KOPT-K1 (cell line): Measurements from ENCODE around the gene ZNF37A.
"Not testable (repeated sequence)": the region's sequence is repeated elsewhere in the genome, so short reads cannot be mapped to it uniquely, and the experiment has no call there.

Experiments used
- H3K27ac ChIP-seq: fragments of 200-600 bp; sonication (generic); 2 replicates; pipeline ENCODE4 v1.5.1; 2016; ENCODE audit warnings: antibody characterized with exemption, mild to moderate bottlenecking, low read depth, low read length; ENCODE audit not compliant: poor library complexity, severe bottlenecking
- H3K36me3 ChIP-seq: fragments of 200-600 bp; sonication (generic); 2 replicates; pipeline ENCODE4 v1.5.1; 2017; ENCODE audit warnings: antibody characterized with exemption, mild to moderate bottlenecking, low read length, moderate library complexity; ENCODE audit not compliant: insufficient read depth
- H3K9me3 ChIP-seq: fragments of 200-600 bp; sonication (generic); 2 replicates; pipeline ENCODE4 v1.5.1; 2017; ENCODE audit warnings: antibody characterized with exemption, low read length, mild to moderate bottlenecking; ENCODE audit not compliant: insufficient read depth, poor library complexity, severe bottlenecking

ZNF37A gene

DNA sequence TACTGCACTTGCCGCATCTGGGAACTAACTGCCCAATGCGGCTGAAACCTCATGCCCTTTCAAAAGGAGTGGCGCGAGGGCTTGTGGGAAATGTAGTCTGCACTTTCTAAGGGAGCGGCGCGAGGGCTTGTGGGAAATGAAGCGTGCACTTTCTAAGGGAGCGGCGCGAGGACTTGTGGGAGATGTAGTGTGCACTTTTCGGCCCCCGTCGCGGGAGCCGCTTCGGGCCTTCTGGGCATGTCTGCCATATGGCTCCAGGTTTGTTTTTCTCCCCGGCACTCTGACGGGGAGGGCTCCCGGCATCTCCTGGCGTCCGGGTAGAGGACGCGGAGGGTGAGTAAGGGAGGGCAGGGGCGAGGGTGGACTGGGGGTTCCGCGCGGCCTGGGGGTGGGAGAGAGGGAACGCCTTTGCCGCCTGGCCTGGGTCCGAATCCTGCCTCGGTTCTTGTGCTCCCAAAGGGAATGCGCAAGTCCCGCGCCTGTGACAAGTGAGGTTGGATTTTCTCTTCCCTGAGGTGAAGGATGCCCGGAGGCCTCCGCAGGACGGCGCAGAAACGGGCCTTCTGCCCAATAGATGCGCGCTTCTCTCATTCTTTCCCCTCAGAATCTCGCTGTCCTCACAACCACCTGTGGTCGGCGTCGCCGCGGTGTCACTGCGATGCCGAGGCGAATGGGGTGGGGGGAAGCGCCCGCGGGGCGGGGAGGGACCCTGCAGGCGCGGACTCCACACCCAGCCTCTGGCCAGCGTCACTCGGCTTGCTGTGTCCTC, at the start of gene ZNF37A:
Gene ZNF37A, plus strand, starts transcription at position 180 of the 769 bp plus-strand sequence. CDS start 2,281 bp downstream, outside the sequence.
- H3K36me3 ChIP-seq = peaks cover 40% of the 10 kb centered on the region
- peak within 1 kb of the TSS; percentile 75 for H3K27ac ChIP-seq
- peaks cover 9% of the 10 kb centered on the region for H3K9me3 ChIP-seq

DNA sequence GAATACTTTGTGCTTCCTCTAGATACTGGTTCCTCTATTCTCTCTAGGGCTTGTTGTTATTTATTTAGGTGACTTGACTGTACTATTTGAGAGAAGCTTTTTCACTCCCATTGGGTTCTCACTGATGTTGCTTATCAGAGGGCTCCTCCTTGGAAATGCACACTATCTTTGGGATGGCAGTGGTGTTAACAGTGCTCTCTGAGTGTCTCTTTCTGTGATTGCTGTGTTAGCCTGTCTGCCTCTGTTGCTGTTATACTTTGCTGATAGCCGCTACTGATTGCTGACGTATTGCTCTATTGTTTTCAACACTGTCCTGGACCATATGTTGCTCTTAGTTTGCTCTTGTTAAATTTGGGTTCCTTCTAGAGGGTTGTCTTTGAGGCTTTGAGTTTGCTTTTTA, 49.0 kb upstream of the ZNF37A start:
- Histone ChIP-seq H3K27ac (no peak overlapping the region), H3K36me3 (peaks cover 89% of the 10 kb centered on the region), H3K9me3 (peaks cover 37% of the 10 kb centered on the region)

DNA sequence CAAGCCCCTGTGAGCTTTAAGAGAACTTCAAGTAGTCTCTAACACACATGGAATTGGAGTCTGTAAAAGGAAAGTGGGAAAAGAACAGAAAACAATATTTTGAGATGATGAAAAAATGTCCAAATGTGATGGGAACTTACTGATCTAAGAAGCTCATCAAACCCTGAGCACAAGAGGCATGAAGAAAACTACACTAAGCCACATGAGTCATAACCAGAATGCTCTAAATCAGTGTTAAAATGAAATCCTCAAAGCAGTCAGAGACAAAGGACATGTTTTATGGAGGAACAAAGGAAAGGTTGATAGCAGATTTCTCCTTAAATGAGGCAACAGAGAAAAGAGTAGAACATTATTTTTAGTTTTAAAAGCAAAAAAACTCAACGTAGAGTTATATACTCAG, 46.5 kb upstream of the ZNF37A start:
- H3K9me3 ChIP-seq = peaks cover 55% of the 10 kb centered on the region
- H3K36me3 ChIP-seq = peaks cover 75% of the 10 kb centered on the region
- no peak overlapping the region for H3K27ac ChIP-seq

DNA sequence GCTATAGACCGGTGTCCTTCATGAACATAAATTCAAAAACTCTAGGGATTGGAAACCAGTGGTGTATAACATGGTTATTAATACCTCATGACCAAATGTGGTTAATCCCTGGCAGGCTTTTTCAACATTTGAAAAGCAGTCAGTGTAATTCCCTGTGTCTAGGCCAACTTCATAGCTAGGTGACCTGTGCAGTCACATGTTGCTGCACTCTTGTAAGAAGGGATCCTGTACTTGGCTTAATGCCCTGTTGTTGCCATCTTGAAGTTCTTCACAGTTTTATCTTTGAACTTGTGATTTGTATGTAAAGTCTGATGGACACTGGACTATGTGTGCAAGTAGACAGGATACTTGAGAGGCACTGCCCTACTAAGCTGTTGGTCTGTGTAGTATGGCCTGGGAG, 43.9 kb upstream of the ZNF37A start:
- Histone ChIP-seq H3K36me3 (peaks cover 76% of the 10 kb centered on the region), H3K9me3 (peaks cover 73% of the 10 kb centered on the region), H3K27ac (no peak overlapping the region)

DNA sequence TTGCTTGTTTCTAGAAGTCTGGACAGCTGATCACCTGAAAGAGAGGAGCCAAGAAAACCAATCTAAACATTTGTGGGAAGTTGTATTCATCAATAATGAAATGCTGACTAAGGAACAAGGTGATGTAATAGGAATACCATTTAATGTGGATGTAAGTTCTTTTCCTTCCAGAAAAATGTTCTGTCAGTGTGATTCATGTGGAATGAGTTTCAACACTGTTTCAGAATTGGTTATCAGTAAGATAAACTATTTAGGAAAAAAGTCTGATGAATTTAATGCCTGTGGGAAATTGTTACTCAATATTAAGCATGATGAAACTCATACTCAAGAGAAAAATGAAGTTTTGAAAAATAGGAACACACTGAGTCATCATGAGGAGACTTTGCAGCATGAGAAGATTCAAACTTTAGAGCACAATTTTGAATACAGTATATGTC, 39.8 kb upstream of the ZNF37A start:
- Histone ChIP-seq H3K36me3 (peaks cover 80% of the 10 kb centered on the region), H3K27ac (no peak overlapping the region), H3K9me3 (peaks cover 76% of the 10 kb centered on the region)

DNA sequence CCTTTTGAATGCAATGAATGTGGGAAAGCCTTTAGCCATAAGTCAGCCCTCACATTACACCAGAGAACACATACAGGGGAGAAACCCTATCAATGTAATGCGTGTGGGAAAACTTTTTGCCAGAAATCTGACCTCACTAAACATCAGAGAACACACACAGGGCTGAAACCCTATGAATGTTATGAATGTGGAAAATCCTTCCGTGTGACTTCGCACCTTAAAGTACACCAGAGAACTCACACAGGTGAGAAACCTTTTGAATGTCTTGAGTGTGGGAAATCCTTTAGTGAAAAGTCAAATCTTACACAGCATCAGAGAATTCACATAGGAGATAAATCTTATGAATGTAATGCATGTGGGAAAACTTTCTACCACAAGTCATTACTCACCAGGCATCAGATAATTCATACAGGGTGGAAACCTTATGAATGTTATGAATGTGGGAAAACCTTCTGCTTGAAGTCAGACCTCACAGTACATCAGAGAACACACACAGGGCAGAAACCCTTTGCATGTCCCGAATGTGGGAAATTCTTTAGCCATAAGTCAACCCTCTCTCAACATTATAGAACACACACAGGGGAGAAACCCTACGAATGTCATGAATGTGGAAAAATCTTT, 38.8 kb upstream of the ZNF37A start:
- H3K27ac ChIP-seq = not testable (repeated sequence)
- Histone ChIP-seq H3K9me3 (peaks cover 69% of the 10 kb centered on the region), H3K36me3 (peaks cover 80% of the 10 kb centered on the region)

DNA sequence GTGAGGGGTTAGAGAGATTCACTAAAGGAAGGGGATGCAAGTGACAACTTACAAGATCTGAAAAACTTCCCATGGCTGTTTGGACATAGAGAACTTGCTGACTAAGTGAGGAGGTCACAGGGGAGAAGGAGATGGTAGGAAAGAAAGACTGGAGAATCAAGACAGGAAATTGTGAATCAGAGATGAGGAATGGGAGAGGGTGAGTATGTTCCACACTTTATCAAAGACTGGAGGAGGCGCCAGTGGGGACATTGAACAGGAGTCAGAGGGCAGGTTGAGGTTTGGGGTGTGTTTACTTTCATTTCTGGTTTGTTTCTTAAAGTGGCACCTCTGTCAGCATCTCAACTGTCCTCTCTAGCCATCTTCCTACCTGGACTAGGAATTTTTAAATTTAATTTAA, 24.5 kb upstream of the ZNF37A start:
- H3K27ac ChIP-seq, H3K9me3 ChIP-seq, H3K36me3 ChIP-seq: not testable (repeated sequence)

DNA sequence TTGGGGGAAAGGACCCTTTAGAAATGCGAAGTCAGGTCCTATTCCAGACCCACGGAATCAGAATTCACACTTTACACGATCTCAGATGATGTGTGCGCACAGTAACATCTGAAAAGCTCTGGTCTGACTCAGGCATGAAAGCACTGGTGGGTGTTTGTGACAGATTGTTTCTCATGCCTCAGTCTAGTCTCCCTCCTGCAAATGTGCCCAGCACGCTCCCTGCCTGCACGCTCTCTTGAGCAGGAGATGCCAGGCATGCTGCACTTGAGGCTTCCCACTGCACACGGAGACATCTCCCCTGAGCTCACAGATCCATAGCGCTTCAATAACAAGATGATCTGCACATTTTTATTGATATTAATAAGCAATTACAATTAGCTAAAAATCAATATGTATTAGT, 23.6 kb upstream of the ZNF37A start:
- Histone ChIP-seq H3K9me3 (peaks cover 4% of the 10 kb centered on the region), H3K27ac (no peak overlapping the region), H3K36me3 (no peaks in the 10 kb centered on the region)

DNA sequence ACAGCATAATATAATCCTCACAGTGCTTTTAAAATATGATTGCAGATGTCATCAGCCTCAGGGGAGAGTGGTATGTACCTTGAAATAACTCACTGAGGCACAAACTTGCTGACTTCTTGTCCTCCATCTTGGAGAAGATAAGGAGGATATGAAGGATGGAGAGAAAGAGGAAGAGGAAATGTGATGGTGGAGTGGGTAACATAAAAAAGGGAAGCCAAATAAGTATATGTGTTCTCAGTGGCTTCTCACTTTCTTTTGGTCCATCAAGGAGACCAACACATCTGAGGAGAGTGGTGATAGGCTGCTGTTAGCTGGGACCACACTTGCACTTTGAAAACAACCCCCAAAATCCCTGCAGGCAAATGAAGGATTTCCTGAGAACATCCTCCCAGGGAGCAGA, 21.6 kb upstream of the ZNF37A start:
- peaks cover 25% of the 10 kb centered on the region for H3K9me3 ChIP-seq
- H3K36me3 ChIP-seq = no peaks in the 10 kb centered on the region
- no peak overlapping the region for H3K27ac ChIP-seq

DNA sequence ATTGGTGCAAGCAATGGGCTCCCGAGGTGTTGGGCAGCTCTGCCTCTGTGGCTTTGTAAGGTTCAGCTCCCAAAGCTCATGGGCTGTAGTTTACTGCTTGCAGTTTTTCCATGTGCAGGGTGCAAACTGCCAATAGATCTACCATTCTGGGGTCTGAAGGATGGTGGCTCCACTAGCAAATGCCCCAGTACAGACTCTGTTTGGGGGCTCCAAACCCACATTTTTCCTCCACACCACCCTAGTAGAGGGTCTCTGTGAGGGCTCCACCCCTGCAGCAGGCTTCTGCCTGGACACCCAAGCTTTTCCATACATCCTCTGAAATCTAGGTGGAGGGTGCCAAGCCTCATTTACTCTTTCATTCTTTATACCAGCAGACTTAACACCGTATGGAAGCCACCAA, 17.4 kb upstream of the ZNF37A start:
- H3K36me3 ChIP-seq = no peaks in the 10 kb centered on the region
- H3K27ac ChIP-seq = no peak overlapping the region
- H3K9me3 ChIP-seq = peaks cover 30% of the 10 kb centered on the region

DNA sequence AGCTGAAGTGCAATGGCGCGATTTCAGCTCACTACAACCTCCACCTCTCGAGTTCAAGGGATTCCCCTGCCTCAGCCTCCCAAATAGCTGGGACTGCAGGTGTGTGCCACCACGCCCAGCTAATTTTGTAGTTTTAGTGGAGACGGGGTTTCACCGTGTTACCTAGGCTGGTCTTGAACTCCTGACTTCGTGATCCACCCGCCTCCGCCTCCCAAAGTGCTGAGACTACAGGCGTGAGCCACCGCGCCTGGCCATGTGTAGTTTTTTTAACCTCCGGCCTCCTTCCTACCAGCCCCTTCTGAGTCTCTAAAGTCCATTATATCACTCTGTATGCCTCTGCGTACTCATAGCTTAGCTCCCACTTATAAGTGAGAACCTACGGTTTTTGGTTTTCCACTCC, 819 bp upstream of the ZNF37A start:
- H3K27ac ChIP-seq, H3K9me3 ChIP-seq: not testable (repeated sequence)
- H3K36me3 ChIP-seq = peaks cover 30% of the 10 kb centered on the region

DNA sequence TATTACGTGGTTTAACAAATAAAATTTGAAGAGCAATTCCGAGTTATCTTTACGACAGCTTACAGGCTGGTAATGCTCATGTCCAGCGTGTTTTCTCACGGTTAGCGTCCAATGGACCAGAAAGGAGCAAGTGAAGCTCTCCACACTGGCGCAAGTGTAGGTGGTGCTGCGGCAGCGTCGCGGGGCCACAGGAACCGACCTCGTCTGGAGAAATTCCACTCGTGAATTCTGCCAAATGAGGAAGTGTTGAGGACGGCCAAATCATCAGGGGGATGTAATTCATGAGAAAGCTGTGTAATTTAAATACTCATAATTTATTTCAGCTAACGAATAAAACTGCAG, 350 bp upstream of the ZNF37A start:
- H3K9me3 ChIP-seq = peaks cover 3% of the 10 kb centered on the region

DNA sequence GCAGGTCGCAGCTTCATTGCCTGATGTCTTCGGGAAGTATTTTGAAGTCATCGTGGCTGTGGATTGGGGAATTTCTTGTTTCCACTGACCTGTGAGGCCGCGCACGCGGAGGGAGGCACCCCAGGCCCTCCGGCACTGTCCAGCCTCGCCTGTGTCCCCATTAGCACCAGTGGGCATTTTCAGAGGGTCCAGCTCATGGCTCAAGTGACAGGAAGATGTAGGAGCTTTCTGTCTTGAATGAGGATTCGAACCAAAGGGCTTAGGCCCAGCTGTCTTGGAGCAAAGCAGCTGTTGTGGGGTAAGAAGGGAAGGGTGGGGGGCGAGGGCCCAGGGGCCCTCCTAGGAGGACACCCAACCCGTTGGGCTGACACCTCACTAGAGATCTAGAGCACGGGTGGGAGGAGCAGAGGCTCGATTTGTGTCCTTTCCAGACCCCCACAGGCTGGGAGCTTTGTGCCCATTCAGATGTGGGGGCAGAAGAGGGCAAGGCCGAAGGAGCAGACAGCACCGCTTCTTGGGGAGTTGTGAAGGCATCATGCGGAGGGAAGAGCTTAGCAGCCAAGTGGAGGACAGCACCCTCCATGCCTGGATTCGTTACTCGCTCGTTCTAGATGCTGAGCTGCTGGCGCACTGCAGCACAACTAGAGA, 914 bp downstream of the ZNF37A start:
- Histone ChIP-seq H3K27ac (peak overlapping the region; percentile 75), H3K36me3 (peaks cover 47% of the 10 kb centered on the region), H3K9me3 (peaks cover 16% of the 10 kb centered on the region)

More for the DNA sequence above, 350 bp upstream of the ZNF37A start:
- H3K36me3 ChIP-seq = peaks cover 34% of the 10 kb centered on the region
- peak overlapping the region; percentile 75 for H3K27ac ChIP-seq

DNA sequence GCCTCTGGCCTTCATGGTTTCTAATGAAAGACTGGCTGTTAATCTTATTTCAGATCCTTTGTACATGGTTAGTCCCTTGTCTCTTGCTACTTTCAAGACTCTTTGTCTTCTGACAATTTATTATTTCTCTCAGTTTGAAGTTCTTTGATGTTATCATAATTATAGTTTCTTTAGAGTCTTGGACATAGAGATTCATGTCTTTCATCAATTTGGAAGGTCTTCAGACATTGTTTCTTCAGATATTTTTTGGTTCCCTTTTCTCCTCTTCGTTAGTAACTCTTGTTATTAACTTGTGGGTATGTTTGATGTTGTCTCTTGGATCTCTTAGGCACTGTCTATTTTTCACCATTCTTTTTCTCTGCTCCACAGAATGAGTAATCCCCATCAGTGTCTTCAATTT, 8.7 kb downstream of the ZNF37A start:
- Histone ChIP-seq H3K36me3 (peaks cover 91% of the 10 kb centered on the region), H3K9me3 (peaks cover 93% of the 10 kb centered on the region), H3K27ac (no peak overlapping the region)

DNA sequence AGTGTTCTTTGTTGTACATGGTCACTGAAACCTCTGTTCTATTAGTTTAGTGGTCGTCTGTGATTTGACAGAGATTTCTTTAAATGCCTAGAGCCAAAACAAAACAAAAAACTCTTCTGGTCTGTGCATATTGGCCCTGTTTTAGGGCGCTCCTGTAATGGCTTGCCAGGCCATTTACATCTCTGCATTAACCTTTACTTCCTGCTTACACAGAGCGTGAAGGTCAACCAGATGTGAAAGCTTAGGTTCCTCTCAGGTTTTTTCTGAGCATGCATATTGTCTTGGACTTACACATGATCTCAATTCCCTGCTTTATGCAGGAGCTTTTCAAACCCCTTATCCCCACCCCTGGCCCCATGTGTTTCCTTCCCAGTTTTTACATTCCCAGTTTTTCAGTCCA, 9.6 kb downstream of the ZNF37A start:
- H3K9me3 ChIP-seq = peaks cover 99% of the 10 kb centered on the region
- H3K36me3 ChIP-seq = peaks cover 82% of the 10 kb centered on the region
- H3K27ac ChIP-seq = no peak overlapping the region
